ENCODE measurements around the gene PPP1R9B.

The PPP1R9B gene

DNA sequence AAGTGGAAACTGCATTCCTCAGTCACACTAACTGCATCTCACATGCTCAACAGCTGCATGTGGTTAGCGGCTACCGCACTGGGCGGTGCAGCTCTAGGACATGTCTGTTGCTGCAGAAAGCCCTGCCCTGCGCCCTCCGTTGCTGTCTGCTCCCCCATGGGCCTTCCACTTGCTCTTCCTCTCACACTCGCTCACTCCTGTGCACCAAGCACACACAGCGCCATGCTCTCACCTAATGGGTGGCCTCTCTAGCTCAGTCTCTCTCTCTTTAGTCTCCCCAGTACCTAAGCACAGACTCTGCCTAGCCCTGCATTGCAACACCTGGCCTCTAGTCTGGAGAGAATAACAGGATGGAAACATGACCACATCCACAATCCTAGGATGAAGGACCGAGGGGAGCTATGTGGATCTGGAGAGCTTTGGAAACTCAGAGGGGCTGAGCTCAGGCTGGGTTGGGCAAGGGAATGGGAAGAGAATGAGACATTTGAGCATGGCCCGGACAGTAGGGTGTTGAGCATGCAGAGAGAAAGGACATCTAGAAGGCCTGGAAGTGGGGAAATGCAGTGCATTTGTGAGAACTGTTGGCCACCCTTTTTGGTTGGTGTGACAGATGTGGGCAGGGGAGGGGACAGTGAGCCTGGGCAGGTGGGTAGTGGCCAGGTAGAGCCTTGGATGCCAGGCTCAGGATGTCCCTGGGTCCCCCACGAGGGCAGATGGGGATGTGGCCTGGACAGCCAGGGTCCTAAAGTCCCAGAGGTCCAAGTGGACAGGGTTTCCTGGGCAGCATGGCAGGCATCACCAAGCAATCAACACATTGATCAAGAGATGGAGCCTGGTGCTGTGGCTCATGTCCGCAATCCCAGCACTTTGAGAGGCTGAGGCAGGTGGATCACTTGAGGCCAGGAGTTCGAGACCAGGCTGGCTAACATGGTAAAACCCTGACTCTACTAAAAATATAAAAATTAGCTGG is 31.4 kb upstream of the PPP1R9B start:
- Histone ChIP-seq H3K36me3 (peaks cover 12% of the 10 kb centered on the region), H3K27me3 (ENCODE audit: insufficient read depth, low read depth, severe bottlenecking) (no peaks in the 10 kb centered on the region), H3K27ac (no peak overlapping the region), H3K9me3 (ENCODE audit: severe bottlenecking) (no peaks in the 10 kb centered on the region), H3K4me3 (ENCODE audit: low read depth, low read length) (no peak overlapping the region)
- DNase-seq = no peak
- TF ChIP-seq, protein P1, sequence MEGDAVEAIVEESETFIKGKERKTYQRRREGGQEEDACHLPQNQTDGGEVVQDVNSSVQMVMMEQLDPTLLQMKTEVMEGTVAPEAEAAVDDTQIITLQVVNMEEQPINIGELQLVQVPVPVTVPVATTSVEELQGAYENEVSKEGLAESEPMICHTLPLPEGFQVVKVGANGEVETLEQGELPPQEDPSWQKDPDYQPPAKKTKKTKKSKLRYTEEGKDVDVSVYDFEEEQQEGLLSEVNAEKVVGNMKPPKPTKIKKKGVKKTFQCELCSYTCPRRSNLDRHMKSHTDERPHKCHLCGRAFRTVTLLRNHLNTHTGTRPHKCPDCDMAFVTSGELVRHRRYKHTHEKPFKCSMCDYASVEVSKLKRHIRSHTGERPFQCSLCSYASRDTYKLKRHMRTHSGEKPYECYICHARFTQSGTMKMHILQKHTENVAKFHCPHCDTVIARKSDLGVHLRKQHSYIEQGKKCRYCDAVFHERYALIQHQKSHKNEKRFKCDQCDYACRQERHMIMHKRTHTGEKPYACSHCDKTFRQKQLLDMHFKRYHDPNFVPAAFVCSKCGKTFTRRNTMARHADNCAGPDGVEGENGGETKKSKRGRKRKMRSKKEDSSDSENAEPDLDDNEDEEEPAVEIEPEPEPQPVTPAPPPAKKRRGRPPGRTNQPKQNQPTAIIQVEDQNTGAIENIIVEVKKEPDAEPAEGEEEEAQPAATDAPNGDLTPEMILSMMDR (IDR thresholded peaks at IDR 0.05; ENCODE audit: low read depth, low read length) = no peak

GRCh38 chr17:50181144-50181543 is 30.7 kb upstream of the PPP1R9B start:
- no peak for DNase-seq
- H3K27ac ChIP-seq = no peak overlapping the region
- peaks cover 8% of the 10 kb centered on the region for H3K36me3 ChIP-seq
- H3K4me3 ChIP-seq (ENCODE audit: low read depth, low read length) = no peak overlapping the region
- H3K9me3 ChIP-seq (ENCODE audit: severe bottlenecking) = no peaks in the 10 kb centered on the region
- TF ChIP-seq, protein P1 (IDR thresholded peaks at IDR 0.05; ENCODE audit: low read depth, low read length) = no peak
- no peaks in the 10 kb centered on the region for H3K27me3 ChIP-seq (ENCODE audit: insufficient read depth, low read depth, severe bottlenecking)

DNA sequence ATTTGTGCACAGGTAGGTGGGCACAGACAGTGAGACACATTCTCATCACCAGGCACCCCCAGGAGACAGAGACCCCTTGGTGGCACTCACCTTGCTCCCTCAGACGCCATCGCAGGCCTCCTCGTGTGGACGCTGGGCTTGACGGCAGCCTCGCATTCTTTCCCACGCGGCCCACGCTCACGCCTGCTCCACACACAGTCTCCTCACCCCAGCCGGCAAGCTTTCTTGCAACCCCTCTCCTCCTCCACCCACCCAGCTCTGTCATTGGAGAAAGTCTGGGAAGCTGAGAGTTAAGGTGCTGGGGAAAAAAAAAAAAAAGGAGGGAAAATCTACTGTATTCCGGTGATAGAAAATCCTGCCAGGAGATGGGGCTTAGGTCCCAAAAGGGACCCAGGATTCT is 30.1 kb upstream of the PPP1R9B start:
- H3K27me3 ChIP-seq (ENCODE audit: insufficient read depth, low read depth, severe bottlenecking) = no peaks in the 10 kb centered on the region
- no peaks in the 10 kb centered on the region for H3K9me3 ChIP-seq (ENCODE audit: severe bottlenecking)
- TF ChIP-seq, protein P1 (IDR thresholded peaks at IDR 0.05; ENCODE audit: low read depth, low read length) = no peak
- peaks cover 3% of the 10 kb centered on the region for H3K36me3 ChIP-seq
- DNase-seq = no peak
- H3K27ac ChIP-seq = no peak overlapping the region
- no peak overlapping the region for H3K4me3 ChIP-seq (ENCODE audit: low read depth, low read length)

DNA sequence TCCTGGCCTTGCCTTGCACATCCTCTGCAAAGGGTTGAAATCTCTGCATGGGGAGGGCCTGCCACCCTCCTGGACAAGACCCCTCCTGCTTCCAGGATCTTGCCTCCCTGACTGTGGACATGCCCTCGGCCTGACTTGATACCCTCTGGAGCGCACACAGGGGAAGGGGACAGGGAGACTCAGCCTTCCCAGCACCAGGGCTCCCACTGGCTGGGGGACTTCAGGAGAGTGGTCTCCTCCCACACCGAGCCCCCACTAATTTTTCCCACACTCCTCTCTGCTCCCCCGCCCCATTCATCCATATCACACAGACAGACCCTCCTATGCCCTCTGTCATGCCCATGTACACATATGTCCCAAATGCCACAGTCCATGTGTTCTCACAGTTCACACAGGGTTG is 29.6 kb upstream of the PPP1R9B start:
- Histone ChIP-seq H3K4me3 (ENCODE audit: low read depth, low read length) (no peak overlapping the region), H3K27me3 (ENCODE audit: insufficient read depth, low read depth, severe bottlenecking) (no peaks in the 10 kb centered on the region), H3K27ac (no peak overlapping the region), H3K9me3 (ENCODE audit: severe bottlenecking) (no peaks in the 10 kb centered on the region), H3K36me3 (no peaks in the 10 kb centered on the region)
- TF ChIP-seq, protein P1 (IDR thresholded peaks at IDR 0.05; ENCODE audit: low read depth, low read length) = no peak
- no peak for DNase-seq

GRCh38 chr17:50177983-50178834 is 27.7 kb upstream of the PPP1R9B start:
- peak overlapping the region; percentile 35 for H3K4me3 ChIP-seq (ENCODE audit: low read depth, low read length)
- no peaks in the 10 kb centered on the region for H3K27me3 ChIP-seq (ENCODE audit: insufficient read depth, low read depth, severe bottlenecking)
- no peaks in the 10 kb centered on the region for H3K9me3 ChIP-seq (ENCODE audit: severe bottlenecking)
- TF ChIP-seq, protein P1 (IDR thresholded peaks at IDR 0.05; ENCODE audit: low read depth, low read length) = peak; percentile 89
- H3K27ac ChIP-seq = peak overlapping the region; percentile 81
- peak; percentile 93 for DNase-seq
- H3K36me3 ChIP-seq = no peaks in the 10 kb centered on the region

All from WERI-Rb-1 (cell line).